MCF 10A (cell line): ENCODE results near the gene RCAN1. TPM values are rescaled to one million over a fixed set of nuclear protein-coding genes. Genes with fewer than 3 reads are reported as not detected.

Experiments used
- BruUV-seq: library from RNA; stranded (reverse); fragments of 400-500 nt; replicated peaks from 2 replicates; lab custom pipeline; 2021; lab: Mats Ljungman, UMichigan
- CTCF ChIA-PET: fragments of 300-600 bp; sonication (Branson Sonifier 250); formaldehyde crosslinking; extraction: SDS; loops from one replicate; lab custom pipeline; 2021; ENCODE audit warnings: antibody characterized with exemption, inconsistent platforms; lab: Yijun Ruan, JAX
- POLR2A ChIA-PET: fragments of 300-600, 350-650 bp; sonication (Branson Sonifier 250); formaldehyde crosslinking; extraction: SDS; loops from one replicate; lab custom pipeline; 2020; ENCODE audit warnings: antibody characterized with exemption, inconsistent platforms; lab: Yijun Ruan, JAX
- DNase-seq: peaks from one replicate; pipeline ENCODE4 v3.0.0-alpha.2; 2018; ENCODE audit not compliant: unreplicated experiment
- H3K27ac Mint-ChIP-seq: one replicate; pipeline ENCODE4 v1.8.0; 2022; ENCODE audit warnings: mild to moderate bottlenecking, low read depth, mixed read lengths; ENCODE audit not compliant: unreplicated experiment
- H3K27me3 Mint-ChIP-seq: one replicate; pipeline ENCODE4 v1.8.0; 2022; ENCODE audit warnings: mixed read lengths; ENCODE audit not compliant: insufficient read depth, unreplicated experiment
- H3K36me3 Mint-ChIP-seq: one replicate; pipeline ENCODE4 v1.8.0; 2022; ENCODE audit warnings: mild to moderate bottlenecking, moderate library complexity, mixed read lengths; ENCODE audit not compliant: insufficient read depth, unreplicated experiment
- H3K4me1 Mint-ChIP-seq: one replicate; pipeline ENCODE4 v1.8.0; 2022; ENCODE audit warnings: mixed read lengths; ENCODE audit not compliant: insufficient read depth, unreplicated experiment
- H3K4me3 Mint-ChIP-seq: one replicate; pipeline ENCODE4 v1.8.0; 2022; ENCODE audit warnings: mild to moderate bottlenecking, moderate library complexity, mixed read lengths; ENCODE audit not compliant: unreplicated experiment
- H3K9me3 Mint-ChIP-seq: one replicate; pipeline ENCODE4 v1.8.0; 2022; ENCODE audit warnings: mixed read lengths; ENCODE audit not compliant: unreplicated experiment
- intact Hi-C: fragments of 100-400 bp; cut with micrococcal nuclease; formaldehyde crosslinking; loops from 2 replicates; pipeline ENCODE4 v1.14.1; 2022
- total RNA-seq: library from RNA; stranded (reverse); gene quantifications from 2 replicates; pipeline ENCODE4 v1.2.3, GENCODE V29; 2022
- TF ChIP-seq, protein P1 (sequence below): fragments of 200-600 bp; IDR thresholded peaks from one replicate; pipeline ENCODE4 v1.8.0; 2022; ENCODE audit warnings: antibody characterized with exemption, mild to moderate bottlenecking; ENCODE audit not compliant: unreplicated experiment

The RCAN1 gene
- total RNA-seq, 1 experiment from 2014 or later: 11.9 TPM

DNA sequence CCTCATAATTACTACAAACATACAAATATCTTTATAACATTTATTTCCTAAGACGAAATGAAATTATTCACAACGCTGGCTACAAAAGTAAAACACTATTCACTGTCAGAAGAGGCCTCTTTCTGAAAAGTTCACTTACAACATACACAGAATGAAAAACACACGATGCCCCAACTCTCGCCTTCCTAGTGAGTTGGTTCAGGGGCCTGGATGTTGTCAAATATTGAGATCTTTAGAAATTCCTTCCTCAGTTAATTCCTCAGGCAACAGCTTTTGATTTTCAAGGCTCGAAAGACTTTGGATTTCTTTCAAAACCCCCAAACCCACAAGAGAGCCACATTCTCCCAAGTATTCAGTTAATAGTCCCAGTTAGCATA lies 88.7 kb downstream of the RCAN1 start:
- Mint-ChIP-seq H3K27me3 (no peaks in the 10 kb centered on the region), H3K9me3 (no peaks in the 10 kb centered on the region), H3K27ac (peak overlapping the region; percentile 95), H3K4me3 (peak overlapping the region; percentile 76), H3K36me3 (peaks cover 5% of the 10 kb centered on the region), H3K4me1 (peaks cover 22% of the 10 kb centered on the region)
- TF ChIP-seq, protein P1, sequence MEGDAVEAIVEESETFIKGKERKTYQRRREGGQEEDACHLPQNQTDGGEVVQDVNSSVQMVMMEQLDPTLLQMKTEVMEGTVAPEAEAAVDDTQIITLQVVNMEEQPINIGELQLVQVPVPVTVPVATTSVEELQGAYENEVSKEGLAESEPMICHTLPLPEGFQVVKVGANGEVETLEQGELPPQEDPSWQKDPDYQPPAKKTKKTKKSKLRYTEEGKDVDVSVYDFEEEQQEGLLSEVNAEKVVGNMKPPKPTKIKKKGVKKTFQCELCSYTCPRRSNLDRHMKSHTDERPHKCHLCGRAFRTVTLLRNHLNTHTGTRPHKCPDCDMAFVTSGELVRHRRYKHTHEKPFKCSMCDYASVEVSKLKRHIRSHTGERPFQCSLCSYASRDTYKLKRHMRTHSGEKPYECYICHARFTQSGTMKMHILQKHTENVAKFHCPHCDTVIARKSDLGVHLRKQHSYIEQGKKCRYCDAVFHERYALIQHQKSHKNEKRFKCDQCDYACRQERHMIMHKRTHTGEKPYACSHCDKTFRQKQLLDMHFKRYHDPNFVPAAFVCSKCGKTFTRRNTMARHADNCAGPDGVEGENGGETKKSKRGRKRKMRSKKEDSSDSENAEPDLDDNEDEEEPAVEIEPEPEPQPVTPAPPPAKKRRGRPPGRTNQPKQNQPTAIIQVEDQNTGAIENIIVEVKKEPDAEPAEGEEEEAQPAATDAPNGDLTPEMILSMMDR: no peak
- intact Hi-C loops: no loop called here
- ChIA-PET CTCF (interaction anchor here (0.5 to 1.6 kb wide), 6 partner anchors 18 to 1392 kb away, joined by 3 to 7 read pairs (median 4); no protein-coding TSS in a partner anchor), POLR2A (interaction anchor here (0.6 to 2.3 kb wide), 17 partner anchors 10 to 1537 kb away, joined by 3 to 22 read pairs (median 4); partner anchors contain the start of genes KCNE1 and RCAN1)
- BruUV-seq: TSS peak; percentile 91
- no peak for DNase-seq

DNA sequence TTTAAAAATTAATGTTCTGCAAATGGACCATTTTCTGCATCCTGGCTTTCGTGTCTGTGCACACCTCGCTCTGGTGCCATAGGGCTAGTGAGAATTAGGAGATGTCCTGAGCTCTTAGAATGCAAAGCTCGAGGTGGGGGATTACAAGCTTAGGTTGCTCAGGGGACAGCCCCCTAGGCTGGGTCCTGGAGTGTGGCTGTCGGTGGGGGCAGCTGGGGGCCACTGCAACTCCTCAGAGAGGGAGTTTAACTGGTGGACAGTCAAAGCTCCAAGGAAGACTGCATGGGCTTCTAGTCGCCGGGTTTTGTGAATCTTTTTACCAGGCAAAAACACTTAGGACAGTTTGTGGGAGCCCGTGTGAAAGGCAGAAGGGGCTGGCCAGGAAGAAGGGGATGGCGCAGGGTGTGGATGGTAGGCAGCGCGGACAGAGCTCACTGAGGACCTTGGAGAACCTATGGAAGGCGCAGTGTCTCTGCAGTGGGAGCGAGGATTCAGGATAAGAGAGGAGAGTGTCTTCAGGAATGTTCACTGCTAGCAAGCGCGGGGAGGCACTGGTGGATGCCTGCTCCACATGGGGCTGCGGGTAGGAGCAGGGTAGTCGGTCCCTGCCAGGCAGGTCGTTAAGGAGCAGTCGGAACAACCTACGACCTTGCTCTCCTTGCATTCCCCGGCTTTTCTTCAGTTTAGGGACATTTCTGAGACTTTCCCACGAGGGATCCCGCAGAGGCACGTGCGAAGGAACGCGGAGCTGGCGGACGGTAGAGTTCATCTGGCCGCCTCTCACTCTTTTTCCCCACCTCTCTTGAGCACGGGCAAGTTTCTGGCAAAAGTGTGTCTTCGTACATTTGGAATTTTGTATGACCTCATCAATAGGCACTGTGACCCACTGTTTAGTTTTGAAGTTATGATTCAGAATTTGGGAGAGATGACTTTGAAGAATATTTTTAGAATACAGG lies 90.0 kb downstream of the RCAN1 start:
- TF ChIP-seq, protein P1: no peak
- intact Hi-C loops: no loop called here
- DNase-seq: no peak
- Mint-ChIP-seq H3K4me1 (peaks cover 22% of the 10 kb centered on the region), H3K36me3 (peaks cover 12% of the 10 kb centered on the region), H3K27ac (peak overlapping the region; percentile 90), H3K4me3 (peak overlapping the region; percentile 1), H3K9me3 (no peaks in the 10 kb centered on the region), H3K27me3 (no peaks in the 10 kb centered on the region)
- no TSS peak for BruUV-seq
- ChIA-PET CTCF (interaction anchor here (1.1 to 1.6 kb wide), 3 partner anchors 19 to 78 kb away, joined by 4 read pairs; no protein-coding TSS in a partner anchor), POLR2A (interaction anchor here (0.6 to 2.3 kb wide), 7 partner anchors 9 to 1538 kb away, joined by 3 to 22 read pairs (median 3); no protein-coding TSS in a partner anchor)

DNA sequence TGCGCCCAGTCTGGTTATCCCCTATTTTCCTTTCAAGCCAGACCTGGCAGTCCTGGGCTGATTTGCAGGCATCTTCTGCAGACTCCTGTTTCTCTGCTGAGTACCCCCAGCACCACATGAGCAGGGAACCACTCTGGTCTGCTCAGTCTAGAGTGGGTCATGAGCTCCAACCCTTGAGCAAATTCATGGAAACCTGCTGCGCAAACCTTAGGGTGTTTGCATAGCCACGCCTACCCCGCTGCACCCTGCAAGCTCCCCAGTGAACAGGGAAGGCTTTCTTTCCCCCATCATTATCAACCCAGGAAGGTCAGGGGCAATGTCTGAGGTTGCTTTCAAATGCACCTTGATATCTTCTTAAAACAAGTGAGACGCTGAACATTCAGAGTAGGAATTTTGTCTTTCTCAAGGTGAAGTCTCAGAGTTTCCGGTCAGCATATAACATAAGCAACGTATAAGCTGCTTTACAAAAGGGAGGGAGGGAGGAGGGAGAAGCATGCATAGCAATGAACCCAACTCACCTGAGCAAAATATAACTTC lies 91.8 kb downstream of the RCAN1 start:
- Mint-ChIP-seq H3K36me3 (peaks cover 15% of the 10 kb centered on the region), H3K4me3 (no peak overlapping the region), H3K9me3 (no peaks in the 10 kb centered on the region), H3K27ac (no peak overlapping the region), H3K4me1 (peaks cover 20% of the 10 kb centered on the region), H3K27me3 (no peaks in the 10 kb centered on the region)
- TF ChIP-seq, protein P1: no peak
- POLR2A ChIA-PET: no interaction called here
- BruUV-seq: no TSS peak
- no peak for DNase-seq
- CTCF ChIA-PET: interaction anchor here (0.9 to 1.4 kb wide), 2 partner anchors 80 to 166 kb away, joined by 3 to 6 read pairs; no protein-coding TSS in a partner anchor
- intact Hi-C loops: no loop called here

DNA sequence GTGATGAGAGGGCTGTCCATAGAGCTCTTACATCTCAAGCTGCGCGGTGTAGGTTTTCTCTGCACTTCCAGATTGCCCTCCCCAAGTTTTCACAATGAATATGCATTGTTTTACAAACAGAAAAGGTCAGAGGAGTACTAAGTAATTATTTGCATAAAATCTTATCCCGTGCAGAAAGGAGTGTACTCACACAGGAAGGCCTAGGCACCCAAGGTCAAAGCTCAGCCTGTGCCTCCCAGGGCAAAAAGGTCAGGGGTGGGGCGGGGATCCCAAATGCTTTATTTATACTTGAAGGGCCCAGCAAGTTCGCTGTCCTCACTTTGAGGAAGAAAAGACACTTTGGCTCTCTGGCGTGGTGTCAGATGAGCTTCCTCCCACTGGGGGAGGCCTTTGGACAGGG lies 92.6 kb downstream of the RCAN1 start:
- CTCF ChIA-PET: interaction anchor here (0.6 to 1.4 kb wide), 2 partner anchors 8 to 81 kb away, joined by 4 to 6 read pairs; no protein-coding TSS in a partner anchor
- peaks cover 14% of the 10 kb centered on the region for H3K4me1 Mint-ChIP-seq
- intact Hi-C loops: no loop called here
- no peaks in the 10 kb centered on the region for H3K27me3 Mint-ChIP-seq
- H3K27ac Mint-ChIP-seq: no peak overlapping the region
- POLR2A ChIA-PET: no interaction called here
- H3K36me3 Mint-ChIP-seq: peaks cover 16% of the 10 kb centered on the region
- H3K9me3 Mint-ChIP-seq: no peaks in the 10 kb centered on the region
- BruUV-seq: no TSS peak
- TF ChIP-seq, protein P1: no peak
- no peak overlapping the region for H3K4me3 Mint-ChIP-seq
- DNase-seq: no peak
